B cell (primary cell): ENCODE data around the gene LTC4S.

Experiments used
- EZH2 ChIP-seq: IDR thresholded peaks from 2 replicates; pipeline ENCODE4 v1.6.1; 2012; ENCODE audit warnings: borderline replicate concordance, low read depth, mild to moderate bottlenecking, moderate library complexity, low read length; ENCODE audit not compliant: insufficient read depth, poor library complexity, severe bottlenecking
- TF ChIP-seq, protein P1 (sequence below): fragments of 200-600 bp; IDR thresholded peaks from one replicate; pipeline ENCODE4 v1.8.0; 2022; ENCODE audit warnings: antibody characterized with exemption, mild to moderate bottlenecking

DNA sequence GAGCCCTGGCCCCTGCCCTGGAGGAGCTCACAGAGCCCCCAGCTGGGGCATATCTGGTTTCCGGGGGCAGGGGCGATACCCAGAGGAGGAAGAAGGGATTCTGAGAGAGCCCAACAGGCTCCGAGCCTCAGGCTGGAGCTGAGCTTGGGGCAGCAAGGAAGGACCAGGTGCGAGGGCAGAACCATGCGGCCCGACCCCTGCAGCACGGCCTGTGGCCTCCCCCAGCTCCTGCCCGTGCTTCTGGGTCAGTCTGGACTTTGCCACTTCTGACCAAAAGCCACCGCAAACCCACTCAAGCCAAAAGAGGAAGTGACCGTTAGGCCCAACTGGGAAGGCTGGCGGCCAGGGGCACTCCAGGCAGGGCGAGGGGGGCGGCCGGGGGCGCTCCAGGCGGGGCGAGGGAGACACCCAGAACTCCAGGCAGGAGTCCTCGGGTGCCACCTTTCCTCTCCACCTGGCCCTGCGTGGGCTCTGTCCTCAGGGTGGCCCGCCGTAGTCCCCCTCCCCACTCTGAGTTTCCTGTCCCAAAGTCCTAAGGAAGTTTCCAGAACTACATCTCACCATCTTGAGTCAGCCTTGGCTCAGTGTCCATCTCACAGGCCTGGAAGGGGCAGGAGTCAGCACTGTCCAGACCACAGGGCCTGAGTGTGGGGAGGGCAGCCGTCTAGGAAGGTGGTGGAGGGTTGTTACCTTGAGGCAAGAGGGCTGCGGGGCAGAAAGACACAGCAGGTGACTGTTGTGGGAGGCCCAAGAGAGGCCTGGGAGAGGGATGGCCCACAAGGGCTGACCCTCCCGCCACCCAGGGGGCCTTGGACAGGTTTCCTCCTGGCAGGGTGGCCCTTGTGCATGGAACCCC lies 946 bp upstream of the LTC4S start:
- TF ChIP-seq, protein P1, sequence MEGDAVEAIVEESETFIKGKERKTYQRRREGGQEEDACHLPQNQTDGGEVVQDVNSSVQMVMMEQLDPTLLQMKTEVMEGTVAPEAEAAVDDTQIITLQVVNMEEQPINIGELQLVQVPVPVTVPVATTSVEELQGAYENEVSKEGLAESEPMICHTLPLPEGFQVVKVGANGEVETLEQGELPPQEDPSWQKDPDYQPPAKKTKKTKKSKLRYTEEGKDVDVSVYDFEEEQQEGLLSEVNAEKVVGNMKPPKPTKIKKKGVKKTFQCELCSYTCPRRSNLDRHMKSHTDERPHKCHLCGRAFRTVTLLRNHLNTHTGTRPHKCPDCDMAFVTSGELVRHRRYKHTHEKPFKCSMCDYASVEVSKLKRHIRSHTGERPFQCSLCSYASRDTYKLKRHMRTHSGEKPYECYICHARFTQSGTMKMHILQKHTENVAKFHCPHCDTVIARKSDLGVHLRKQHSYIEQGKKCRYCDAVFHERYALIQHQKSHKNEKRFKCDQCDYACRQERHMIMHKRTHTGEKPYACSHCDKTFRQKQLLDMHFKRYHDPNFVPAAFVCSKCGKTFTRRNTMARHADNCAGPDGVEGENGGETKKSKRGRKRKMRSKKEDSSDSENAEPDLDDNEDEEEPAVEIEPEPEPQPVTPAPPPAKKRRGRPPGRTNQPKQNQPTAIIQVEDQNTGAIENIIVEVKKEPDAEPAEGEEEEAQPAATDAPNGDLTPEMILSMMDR, result no peak
- TF ChIP-seq EZH2, result no peak
